Iris pigment epithelial cell (primary cell): ENCODE data around the gene GRK5.

Experiments used
- DNase-seq: peaks from one replicate; pipeline ENCODE4 v3.0.0-alpha.2; 2011; ENCODE audit warnings: low read depth

GRK5 gene

DNA sequence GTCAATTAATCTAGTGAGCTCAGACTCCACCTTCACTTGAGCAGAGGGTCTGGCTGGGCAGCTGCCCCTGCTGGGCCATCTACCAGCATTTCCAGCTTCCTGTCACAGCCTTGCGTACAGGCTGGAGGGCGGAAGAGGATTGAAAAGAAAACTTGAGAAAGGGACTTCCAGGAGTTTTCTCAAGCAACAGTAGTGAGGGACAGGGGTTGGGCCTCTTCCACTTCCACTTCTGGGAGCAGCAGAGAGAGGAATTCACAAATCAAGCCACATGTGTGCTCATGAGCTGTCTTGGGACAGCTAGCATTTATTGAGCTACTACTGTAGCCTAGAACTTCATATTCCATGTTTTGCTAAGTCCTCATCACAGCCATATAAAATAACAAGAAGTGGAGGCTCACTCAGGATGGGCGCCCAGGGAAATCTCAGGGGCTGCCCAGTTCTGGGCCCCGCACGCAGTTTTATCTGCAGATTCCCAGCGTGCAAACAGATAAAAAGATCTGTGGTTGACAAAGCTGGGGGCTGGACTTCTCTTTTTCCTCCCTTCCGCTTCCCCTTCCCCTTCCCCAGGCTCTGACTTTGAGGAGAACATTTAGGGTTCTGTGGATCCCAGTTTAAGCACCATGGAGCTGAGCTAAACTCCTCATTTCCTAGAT is 199.4 kb downstream of the GRK5 start:
- DNase-seq = no peak

DNA sequence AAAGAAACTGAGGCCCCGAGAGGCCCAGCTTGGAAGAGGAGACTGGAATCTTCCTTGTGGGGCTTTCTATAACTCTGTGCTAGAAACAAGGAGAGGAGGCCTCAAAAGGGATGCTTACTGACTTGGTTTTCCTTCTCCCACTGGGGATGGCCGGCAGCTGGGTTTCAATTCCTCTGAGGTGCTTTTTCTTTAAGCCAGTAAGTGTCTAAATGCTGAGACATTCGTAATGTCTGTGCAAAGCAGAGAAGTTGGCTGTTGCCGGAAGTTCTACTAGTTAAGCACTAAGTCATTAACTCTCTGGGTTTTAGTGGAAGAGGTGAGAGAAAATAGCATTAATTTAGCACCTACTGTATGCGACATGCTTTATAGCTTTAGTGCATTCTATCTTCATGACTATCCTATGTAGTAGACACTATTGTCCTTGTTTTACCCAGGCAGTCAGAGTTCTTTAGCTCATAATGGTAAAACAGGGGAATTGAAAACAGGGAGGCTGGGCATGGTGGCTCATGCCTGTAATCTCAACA is 199.9 kb downstream of the GRK5 start:
- DNase-seq = no peak

DNA sequence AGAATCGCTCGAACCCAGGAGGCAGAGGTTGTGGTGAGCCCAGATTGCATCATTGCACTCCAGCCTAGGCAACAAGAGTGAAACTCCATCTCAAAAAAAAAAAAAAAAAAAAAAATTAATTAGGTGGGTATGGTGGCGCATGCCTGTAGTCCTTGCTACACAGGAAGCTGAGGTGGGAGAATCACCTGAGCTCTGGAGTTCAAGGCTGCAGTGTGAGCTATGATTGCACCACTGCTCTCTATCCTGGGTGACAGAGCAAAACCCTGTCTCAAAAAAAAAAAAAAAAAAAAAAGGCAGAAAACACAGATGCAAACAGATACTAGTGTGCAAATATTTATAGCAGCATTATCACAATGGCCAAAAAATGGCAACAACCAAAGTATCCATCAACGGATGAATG is 200.7 kb downstream of the GRK5 start:
- DNase-seq = no peak

- peak; percentile 31 for DNase-seq
Measured at GRCh38 chr10:119408969-119409371, 201.6 kb downstream of the GRK5 start.

DNA sequence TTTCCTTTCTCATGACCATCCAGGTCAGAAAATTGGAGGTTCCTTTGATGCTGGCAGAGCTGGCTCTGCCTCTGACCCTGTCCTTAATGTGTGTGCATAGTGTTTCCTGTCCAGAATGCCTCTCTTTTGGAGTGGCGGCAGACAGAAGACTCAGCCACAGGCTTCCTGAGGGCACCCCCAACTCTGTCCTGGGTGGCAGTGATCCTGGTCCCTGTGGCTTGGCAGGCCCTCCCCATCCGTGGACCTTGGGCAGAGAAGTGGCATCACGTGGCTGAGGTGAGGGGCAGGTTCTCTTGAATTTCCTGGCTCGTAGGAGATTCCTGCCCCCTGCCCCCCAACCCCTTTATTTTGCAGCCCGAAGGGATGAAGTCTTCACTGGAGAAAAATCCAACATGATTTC is 202.0 kb downstream of the GRK5 start:
- DNase-seq = no peak

DNA sequence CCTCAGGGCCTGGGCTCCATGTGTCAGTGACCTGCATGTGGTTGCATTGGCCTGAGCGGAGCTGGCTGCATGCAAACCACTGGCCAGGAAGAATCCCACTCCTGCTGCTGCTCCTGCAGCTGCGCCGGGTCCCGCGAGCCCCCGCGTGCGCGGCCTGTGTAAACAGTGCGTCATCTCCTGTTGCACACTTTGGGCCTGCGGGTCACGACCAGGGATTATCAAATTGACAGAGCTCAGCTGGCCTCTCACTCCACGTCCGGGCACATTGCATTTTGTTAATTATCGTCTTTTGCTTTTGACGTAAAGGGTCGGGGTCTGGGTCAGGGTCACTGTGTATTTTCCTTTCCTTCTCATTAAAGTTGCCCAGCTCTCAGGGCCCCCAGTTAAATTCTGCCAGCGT is 202.5 kb downstream of the GRK5 start:
- DNase-seq = peak; percentile 83

DNA sequence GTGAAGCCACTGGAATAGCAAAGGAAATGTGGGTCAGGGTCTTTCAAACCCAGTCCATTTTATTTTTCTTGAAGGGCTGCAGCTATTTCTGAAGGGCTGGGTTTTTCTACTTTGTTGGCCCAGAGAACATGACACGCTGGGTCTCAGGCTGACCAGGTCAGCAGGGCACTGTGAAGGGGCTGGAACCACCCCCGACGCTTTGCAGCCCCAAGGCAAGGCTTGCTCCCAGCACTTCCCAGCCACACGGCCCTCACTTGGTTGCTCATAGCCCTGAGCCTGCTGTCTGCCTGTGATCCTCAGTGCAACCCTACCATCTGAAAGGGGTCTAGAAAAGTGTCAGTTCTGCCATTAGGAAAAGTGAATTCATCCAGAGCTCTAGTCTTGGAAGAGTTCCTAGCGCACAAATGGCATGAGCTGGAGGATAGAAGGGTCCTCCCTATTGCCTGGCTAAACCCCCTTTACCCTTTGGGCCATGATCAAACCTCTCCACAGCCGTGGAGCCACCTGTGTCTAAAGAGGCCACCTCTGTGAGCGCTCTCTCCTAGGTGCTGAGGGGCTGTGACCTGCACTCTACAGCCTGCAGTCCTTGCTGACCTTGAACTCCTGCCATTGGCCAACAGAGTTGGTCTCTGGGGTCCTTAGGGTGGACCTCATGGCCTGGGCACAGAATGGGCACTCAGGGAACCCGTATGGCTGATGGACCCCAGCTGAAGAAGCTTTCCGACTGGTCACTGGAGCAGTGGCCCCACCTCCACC is 203.2 kb downstream of the GRK5 start:
- DNase-seq = no peak

GRCh38 chr10:119412244-119413092 is 205.1 kb downstream of the GRK5 start:
- DNase-seq = peak; percentile 79

- peak; percentile 46 for DNase-seq
Measured at GRCh38 chr10:119413093-119413453, 205.7 kb downstream of the GRK5 start.

GRCh38 chr10:119413471-119414080 is 206.2 kb downstream of the GRK5 start:
- peak; percentile 66 for DNase-seq

- peak; percentile 97 for DNase-seq
Measured at GRCh38 chr10:119414081-119414611, 206.8 kb downstream of the GRK5 start.

GRCh38 chr10:119415121-119415520 is 207.8 kb downstream of the GRK5 start:
- no peak for DNase-seq

GRCh38 chr10:119415536-119416503 is 208.4 kb downstream of the GRK5 start:
- no peak for DNase-seq

DNA sequence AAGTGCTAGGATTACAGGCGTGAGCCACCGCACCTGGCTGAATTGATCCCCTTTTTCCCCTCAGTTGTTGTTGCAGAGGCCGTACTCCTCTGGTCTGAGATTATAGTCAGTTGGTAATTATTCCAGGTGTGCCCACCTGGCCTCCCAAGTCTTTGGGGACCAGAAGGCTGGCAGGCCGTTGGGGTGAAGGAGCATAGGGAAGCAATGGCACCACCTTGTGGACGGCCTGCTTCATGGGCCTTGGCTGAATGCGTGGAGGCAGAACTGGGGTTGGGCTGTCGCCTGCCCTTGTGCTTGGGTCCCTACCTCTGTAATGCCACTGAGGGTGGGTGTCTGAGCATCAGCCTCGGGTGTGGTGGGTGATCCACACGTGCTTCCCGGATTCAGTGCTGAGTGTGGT is 209.5 kb downstream of the GRK5 start:
- peak; percentile 52 for DNase-seq

- no peak for DNase-seq
Measured at GRCh38 chr10:119417852-119418251, 210.5 kb downstream of the GRK5 start.

DNA sequence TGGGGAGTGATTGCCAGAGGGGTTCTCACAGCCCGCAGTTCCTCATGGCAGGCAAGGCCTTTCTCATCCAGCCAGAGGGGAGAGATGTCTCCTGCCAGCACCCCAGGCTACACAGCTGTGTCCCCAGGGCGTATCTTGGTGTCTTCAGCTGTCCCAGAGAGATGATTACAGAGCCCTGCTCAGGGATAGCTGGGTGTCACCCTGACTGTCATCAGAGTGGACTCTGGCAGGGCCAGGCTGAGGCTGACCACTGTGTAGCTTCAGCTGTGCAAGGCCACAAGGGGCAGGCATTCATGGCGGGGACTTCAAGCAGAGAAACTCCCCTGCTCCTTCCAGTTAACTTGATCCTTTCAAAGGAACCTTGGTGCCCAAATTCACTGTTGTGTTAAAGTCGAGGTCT is 211.0 kb downstream of the GRK5 start:
- no peak for DNase-seq

GRCh38 chr10:119419931-119420330 is 212.6 kb downstream of the GRK5 start:
- DNase-seq = no peak

DNA sequence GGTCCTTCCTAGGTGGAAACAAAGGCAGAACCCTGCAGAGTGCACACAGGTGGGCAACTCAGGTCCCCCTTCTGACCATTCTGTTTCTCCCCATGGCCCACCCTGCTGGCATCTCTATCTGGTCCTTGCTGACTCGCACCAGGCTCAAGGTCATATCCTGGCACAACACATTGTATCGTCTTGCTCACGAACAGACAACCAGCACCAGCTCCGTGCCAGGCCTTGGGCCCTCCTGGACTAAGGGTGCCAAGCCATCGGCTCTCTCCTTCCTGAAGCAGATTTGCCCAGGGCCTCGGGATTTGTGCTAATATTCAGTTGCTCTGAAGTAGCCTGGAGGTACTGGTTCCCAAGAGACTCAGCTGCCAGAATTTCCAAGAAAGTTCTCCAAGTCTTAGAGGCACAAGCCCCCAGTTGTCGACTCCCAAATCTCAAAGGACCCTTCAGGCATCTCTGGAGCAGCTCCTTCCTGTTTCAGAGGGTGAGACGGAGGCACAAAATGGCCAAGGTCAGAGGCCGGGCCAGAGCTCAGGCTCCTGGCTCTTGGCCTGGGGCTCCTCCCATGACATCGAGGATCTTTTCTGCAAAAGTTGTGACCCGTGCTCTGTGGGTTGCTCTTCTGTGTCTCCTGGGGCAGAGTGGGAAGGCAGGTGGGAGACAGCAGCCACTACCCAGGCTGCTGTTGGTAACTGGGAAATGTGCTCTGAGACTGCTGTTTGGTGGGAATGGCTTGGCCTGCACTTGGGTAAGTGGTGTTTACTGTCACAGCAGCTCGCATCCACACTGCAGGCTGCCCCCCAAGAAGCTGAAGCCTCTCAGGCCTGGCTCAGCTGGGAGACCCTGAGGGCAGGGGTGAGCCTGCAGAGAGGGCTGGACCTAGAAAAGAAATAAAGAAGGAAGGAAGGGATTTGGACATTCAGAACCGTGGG is 213.8 kb downstream of the GRK5 start:
- DNase-seq = no peak

DNA sequence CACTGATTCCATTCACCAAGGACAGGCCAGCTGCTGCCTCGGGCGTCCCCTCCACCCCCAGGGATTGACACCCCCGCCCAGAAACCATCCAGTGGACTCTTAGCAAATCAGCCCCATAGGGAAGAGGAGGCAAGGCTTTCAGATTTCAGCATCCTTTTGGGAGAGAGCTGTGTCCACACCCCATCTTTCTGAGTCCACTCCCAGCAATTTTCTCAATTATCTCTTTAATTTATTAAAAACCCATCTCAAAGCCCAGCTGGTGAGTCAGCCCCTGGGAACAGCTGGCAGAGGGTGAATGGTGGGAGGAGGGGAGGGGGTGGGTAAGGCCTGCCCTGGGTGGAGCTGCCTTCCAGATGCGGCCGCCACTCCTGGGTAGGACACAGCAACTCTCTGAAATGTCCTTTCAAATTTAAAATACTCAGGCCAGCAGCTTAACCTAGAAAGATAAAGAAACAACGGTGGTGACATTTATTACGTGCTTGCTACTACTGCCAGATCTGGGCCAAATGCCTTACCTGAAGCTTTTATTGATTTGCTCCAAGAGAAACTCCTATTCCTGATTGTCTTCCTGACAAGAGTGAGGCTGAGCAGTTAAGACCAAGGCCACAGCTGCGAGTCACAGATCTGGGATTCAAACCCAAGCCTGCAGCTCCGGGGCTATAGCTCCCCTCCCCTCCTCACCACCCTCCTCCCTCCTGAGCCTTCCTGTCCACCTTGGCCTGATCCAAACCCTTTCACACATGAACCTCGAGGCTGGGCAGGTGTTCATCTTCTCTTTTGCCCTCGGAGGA is 214.7 kb downstream of the GRK5 start:
- DNase-seq = no peak
